HK-2 (cell line): ENCODE results near the gene FAM184A.

Experiments used
- DNase-seq: peaks from one replicate; pipeline ENCODE4 v3.0.0-alpha.2; 2018; ENCODE audit not compliant: unreplicated experiment

The FAM184A gene

DNA sequence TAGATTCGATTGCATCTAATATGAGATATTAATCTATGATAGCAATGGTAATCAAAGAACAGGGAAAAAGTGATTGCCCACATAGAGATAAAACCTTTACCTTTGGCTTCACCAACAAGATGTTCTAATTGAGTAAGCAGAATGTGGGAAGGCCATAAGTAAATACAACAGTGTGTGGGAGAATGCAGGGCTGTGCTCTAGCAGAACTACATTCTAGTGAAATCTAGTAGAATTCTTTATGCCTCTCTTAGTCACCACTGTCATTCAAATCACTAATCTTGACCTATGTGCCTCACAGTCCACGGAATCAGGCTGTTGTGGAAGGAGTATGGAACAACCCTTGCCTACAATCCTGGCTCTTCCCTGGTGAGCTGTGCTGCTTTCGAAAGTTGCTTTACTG, 113.1 kb downstream of the FAM184A start:
- no peak for DNase-seq

DNA sequence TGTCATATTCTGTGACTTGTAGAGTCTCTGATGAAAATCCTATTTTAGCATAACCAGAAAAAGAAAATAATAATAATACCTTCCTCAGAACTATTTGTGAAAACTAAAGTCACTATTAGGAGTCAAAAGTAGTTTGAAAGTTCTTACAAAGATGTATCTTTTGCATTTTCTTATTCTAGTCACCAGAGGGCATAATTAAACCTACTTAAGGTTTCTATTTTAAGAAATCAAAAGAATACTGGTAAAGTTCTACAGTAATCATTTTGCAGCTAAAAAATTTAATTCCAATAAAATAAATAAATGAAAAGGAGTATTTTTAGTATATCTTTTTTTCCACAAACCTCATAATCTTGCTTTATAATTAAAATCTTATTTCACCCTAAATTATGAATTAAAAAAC, 115.5 kb downstream of the FAM184A start:
- no peak for DNase-seq

DNA sequence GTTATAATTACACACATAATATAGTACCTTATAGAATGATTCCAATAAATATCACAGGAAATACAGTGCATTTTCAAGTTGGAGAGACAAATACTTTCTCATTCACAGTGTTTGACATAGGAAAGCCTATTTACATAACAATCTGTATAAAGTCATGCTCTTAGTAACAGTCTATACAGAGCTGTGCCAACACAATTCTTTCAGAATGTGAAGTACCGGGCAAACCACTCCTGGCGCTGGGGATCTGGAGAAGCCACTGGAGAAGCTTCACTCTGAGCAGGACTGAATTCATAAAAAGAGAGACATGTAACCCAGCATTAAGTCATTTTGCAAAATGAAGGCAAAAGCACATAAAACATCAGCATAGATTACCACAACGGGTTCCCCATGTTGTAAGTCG, 118.6 kb downstream of the FAM184A start:
- DNase-seq: no peak

DNA sequence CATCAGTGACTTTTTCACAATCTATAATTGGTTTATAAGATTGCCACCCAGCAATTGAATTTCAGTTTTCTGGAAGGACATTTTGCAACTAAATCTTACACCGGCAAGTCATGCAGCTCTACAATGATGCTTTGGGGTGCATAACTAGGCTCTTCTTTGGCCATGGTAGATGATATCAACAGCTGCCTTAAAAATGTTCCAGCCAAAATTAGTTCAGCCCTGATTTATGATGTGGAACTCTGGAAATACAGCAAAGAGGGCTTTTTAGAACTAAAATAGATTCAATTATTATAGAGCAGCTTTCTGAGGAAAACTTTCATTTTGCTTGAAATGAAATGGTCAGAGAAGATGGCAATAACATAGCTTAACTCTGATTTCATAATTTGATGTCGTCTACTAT, 125.1 kb downstream of the FAM184A start:
- no peak for DNase-seq

DNA sequence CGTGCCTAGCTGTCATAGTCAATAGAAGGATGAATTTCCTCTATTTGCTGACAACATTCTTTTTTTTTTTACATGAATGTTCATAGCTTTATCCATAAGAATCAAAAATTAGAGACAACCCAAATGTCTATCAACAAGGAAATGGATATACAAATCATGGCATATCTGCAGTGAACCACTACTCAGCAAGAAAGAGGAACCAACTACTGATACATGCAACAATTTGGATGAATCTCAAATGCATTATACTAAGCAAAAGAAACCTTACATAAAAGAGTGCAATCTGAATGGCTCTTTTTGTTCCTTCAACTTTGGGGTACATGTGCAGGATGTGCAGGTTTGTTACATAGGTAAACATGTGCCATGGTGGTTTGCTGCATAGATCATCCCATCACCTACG, 125.8 kb downstream of the FAM184A start:
- no peak for DNase-seq

DNA sequence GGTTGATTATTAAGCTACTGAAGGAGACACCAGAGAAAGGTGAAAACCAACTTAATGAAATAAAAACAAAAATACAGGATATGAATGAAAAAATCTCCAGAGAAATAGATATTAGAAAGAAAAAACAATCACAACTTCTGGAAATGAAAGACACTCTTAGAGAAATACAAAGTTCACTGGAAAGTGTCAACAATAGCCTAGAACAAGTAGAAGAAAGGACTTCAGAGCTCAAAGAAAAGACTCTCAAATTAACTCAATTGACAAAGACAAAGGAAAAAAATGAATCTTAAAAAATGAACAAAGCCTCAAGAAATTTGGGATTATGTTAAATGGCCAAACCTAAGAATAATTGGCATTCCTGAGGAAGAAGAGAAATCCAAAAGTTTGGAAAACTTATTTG, 133.2 kb downstream of the FAM184A start:
- no peak for DNase-seq

DNA sequence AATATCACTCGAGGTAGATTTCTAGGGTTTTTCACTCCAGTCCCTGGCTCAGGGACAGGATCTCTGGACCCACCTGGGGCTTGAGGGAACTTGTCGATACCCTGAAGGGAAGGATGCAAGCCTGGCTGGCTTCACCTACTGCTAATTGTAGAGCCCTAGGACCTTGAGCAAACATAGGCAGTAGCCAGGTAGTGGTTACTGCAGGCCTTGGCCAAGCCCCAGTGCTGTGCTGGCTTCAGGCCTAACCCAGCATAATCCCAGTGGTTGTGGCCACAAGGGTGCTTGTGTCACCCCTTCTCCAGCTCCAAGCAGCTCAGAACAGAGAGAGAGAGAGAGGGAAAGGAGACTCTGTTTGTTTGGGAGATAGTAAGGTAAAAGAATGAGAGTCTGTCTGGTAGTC, 137.7 kb downstream of the FAM184A start:
- no peak for DNase-seq

DNA sequence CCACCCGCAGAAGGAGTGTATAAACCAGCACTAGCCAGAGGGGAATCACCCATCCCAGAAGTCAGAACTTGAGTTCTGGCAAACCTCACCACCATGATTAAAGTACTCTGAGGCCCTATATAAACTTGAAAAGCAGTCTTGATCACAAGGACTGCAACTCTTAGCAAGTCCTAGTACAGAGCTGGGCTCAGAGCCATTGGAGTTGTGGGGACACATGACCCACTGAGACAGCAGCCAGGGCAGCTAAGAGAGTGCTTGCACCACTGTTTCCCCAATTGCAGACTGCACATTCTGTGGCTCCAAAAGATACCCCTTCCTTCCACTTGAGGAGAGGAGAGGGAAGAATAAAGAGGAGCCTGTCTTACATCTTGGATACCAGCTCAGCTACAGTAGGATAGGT, 138.8 kb downstream of the FAM184A start:
- no peak for DNase-seq

DNA sequence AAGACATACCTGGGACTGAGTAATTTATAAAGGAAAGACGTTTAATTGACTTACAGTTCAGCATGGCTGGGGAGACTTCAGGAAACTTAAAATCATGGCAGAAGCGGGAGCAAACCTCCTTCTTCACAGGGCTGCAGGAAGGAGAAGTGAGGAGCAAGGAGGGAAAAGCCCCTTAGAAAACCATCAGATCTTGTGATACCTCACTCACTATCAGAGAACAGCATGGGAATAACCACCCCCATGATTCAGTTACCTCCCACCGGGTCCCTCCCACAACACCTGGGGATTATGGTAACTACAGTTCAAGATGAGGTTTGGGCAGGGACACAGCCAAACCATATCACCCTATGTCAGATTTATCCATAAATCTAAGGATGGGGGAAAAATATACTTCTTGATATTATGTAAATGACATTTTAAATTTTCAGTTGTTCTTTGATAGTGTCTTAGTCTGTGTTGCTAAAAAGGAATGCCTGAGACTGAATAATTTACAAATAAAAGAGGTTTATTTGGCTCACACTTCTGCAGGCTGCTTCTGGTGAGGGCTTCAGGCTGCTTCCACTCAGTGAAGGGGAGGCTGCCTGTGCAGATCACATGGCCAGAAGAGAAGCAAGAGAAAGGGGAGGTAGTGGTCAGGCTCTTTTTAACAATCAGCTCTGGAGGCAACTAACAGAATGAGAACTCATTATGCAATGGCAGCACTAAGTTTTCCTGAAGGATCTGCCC, 142.3 kb downstream of the FAM184A start:
- no peak for DNase-seq

DNA sequence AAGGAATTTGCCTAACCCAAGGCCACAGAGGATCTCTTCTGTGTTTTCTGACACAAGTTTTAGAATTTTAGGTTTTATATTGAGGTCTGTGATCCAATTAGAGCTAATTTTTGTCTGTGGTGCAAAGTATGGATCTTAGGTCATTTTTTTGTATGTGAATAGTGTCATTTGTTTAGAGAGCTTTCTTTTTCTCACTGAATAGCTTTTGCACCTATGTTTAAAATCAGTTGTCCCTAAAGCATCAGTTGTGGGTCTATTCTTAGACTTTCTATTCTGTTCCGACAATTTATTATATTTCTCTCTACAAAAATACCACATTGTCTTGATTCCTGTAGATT, 143.2 kb downstream of the FAM184A start:
- no peak for DNase-seq

DNA sequence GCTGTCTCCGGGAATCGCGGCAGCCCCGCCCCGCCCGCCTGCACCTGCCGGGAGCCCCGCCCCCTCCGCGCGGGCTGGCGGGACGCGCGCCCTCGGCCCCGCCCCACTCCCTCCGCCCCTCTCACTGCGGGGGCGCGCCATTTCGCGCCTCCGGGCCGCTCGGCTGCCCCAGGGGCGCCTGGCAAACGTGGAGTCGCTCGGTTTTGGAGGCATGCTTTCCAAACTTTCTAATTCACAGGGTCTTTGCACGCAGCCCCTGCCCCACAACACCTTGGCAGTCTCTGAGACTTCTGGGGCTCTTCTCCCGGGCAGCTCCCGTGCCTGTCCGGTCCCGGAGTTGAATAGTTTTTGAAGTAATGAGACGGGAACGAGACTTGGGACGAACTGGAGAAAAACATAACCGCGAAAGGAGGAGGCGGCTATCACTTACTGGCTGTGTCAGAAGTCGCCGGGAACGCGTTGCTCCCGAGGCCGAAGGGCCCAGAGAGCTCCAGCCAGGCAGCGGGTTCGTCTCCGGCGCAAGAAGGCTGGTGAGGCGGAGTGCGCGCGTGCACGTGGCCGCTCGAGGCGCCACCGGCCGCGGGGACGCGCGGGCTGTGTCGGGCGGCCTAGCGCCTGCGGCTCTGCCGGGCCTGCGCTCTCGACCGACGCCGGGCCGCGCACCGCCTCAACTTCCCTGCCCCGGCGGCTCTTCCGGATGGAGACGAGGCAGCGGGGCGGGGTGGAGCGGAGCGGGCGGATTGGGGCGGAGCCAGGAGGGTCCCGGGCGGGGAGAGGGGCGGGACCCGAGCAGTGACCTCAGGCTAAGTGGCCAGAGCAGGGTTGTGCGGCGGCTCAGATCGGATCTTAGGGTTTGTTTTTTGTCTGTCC, 143.8 kb downstream of the FAM184A start, which contains the start of gene MCM9:
TSS of gene MCM9 (minus strand) at position 699 of the 870 bp plus-strand sequence. CDS start 3,436 bp downstream, outside the sequence.
- peak; percentile 92 for DNase-seq

DNA sequence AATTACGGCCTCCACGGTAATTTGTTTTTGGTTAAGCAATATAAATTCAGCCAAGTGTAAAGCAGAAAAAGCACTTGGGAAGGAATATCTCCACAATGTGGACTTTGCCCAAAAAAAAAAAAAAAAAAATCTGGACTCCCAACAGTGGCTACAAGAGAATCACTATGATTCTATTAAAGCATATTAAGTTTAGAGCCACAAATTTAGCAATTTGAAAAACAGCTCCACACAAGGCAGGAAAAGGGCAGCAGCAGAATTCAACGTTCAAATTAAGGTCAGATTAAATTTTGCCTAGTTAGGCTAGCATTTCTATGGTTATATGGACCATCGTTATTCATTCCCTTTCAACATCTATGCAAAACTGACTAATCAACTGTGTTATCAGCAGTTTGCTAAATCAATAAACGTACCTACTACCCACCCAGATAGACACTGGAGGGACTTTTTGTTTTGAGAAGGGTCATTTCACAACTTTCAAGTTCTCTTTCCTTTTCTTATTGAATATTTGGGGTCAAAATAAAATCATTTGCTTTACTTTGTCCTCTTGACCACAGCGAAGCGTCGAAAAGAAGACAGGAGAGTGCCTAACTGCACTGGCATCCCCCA, 144.5 kb downstream of the FAM184A start:
- no peak for DNase-seq

DNA sequence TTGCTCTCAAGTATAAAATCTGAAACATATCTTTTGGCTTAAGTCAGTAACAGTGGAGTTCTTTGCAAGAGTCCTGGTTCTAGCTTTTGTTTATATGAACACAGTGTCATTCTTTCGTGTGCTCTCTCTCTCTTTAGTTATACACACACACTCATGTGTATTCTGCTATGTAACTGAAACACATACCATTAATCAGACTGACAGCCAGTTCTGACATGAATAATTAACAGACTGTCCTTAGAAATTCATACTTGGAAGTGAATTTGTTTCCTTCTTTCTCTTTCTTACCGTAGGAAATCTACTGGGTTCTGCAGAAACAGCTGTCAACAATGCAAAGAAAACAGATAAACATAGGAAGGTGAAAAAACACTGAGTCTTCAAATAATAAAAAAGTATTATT, 146.0 kb downstream of the FAM184A start:
- DNase-seq: no peak

DNA sequence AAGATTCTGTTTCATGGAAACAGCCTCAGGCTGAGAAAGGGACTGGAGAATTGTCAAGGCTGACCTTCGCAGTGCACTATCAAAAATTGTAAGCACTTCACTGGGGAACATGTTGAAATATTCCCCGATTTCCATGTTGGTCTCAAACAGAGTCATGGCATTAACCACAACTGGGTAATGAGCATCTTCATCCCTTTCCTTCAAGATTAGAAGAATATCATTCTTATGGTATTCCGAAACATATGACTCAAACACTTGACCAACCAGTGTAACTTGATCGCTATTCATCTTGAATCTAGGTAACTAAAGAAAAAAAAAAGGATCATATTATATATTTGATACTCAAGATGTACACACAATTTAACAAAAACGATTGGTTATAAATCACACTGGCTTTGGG, 147.0 kb downstream of the FAM184A start:
- DNase-seq: no peak

DNA sequence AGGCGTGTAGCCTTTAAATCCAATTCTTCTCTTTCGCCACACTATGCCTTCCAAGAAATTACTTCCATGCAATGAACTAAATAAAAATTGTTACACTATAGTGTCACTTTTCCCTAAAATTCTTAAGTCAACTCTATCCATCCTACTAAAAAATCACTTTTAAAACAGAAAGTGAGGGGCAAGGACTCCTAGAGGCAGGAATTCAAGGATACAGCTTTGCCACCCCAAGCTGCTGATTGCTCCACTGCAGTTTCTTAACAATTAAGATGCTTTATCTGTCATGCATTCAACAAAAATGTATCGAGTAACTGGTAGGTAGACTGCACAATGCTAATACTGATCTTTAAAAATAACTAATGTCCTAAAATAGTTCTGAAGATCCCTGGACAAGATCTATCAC, 147.8 kb downstream of the FAM184A start:
- DNase-seq: no peak

DNA sequence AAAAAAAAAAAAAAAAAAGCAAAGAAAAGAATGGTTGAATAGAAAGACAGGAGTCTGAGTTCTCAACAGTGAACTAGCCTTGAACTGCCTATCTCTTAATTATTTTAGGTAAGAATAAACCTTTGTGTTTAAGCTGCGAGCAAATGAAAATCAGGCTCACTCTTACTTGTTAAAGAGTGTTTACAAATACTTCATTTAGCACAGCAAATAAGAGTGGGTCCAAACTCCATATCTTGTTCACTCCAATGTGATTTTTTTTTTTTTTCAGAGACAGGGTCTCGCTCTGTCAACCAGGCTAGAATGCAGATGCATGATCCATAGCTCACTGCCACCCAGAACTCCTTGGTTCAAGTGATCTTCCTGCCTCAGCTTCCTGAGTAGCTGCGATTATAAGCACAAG, 155.4 kb downstream of the FAM184A start:
- no peak for DNase-seq

DNA sequence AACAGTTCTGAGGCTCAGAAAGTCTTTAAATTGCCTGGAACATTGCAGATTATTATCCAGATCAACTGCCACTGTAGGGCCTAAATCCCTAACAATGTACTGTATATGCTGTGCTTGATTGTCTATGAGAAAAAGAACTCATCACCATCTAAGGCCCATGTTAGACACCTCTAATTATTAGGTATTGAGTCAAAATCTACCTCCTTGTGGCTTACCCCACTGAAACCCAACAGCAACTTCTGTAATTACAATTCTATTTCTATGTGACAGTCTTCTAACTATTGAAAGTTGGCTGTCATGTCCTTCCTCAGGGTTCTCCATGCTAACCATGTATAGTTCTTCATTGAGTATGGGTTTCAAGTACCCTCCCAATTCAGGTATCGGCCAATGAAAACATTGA, 157.4 kb downstream of the FAM184A start:
- no peak for DNase-seq

DNA sequence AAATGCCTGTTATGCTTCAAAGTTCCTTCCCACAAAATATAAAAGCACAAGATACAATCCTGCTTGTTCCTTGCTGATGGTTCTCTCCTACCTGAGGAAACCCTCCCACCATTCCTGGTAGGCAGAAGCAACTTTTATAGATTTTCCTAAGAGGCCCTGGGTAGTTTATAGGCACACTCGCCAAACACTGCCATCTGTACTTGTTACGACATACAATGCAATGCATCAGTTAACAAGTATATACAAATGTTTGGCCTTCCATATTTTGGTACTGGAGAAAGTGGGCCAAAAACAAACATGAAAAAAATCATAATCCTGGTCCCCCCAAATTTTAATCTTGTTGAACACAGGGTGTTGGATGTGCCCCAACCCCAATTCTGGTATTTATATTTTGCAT, 160.1 kb downstream of the FAM184A start:
- no peak for DNase-seq

DNA sequence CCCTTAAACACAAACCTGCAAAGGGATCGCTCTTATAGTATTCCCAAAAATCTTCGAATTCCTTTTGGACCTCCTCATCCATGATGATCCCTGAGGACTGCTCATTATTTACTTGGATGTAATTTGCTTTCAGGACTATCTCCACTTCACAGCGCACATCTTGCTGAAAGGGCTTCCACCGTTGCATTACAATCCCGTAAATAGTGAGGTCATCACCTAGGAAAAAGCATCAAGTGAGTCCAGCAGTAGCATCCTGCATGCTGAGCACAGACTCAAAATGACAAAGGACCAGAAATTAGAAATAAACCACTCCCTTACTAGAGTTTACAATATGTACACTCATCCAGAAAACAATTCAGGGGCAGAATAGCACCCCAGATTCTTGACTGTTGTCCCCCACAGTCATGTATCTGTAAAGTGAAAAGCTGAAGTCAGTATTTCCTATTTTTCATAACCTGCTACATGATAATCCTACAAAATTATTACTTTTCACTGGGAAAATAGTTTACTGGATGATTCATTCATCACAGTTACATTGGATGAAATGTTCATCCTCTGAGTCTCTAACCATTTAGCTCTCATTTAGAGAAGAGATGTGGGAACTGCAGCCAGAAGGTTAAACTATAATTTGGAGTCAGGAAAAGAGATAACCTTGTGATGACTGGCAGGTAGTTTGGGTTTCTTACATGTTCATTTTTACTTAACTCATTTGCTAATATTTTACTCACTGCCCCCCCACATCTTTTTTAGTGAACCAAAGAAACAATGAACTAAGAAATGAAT, 160.7 kb downstream of the FAM184A start:
- DNase-seq: no peak

DNA sequence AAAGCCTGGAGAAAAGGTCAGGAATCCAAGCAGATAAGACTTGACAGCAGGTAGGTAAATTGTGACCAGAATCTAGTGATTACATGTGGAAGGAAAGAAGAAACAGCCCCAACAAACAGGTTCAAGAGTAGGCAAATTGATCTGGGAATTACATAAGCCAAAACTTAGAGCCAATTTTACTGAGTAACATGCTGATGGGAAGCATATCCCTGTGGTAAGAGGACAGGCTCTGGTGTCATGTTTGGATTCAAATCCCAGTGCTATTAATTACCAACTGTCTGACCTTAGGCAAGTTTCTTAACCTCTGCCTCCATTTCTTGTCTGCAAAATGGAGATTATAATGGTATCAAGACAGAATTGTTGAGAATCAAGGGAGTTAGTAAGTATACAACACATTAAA, 163.9 kb downstream of the FAM184A start:
- DNase-seq: no peak

DNA sequence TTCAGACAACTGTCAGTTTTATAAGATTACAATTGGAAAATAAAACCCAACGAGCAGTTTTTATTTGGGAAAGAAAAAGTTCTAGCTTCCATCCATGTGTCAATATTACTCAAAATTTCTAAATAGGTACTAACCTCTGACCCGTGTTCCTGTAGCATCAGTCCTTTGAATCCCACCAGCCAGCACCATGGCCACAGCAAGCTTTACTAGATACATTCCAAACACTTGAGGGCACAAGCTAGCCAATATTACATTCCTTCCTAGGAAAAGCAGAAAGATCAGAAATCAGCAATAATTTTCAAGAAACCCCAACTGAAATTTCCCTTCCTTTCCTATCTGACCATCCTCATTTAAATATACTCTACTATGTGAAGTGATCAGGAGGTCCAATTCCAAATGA, 165.3 kb downstream of the FAM184A start:
- no peak for DNase-seq

DNA sequence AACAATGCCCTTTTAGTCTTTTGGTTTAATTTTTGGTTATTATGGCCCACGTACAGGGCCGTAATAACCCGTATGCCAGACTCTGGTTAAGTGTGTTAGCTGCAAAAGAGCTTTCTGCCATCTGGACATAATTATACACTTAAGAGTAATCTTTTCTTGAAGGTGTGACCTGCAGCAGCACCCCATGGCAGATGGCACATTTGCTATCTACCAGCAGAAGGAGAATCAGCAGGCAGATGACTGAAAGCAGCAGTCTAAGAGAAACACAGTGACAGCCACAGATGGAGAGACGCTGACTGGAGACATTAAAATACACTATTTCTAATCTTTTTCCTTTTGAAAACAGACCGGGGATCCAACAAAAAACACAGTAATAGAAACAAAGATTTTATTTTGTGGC, 165.8 kb downstream of the FAM184A start:
- no peak for DNase-seq
